A673 (cell line): Measurements from ENCODE around the gene PAPSS2.

Source experiments
- EZH2 ChIP-seq: fragments of 200-600 bp; sonication (generic); IDR thresholded peaks from 2 replicates; pipeline ENCODE4 v1.6.1; 2017; ENCODE audit warnings: borderline replicate concordance, low read depth, mild to moderate bottlenecking, mixed read lengths, antibody characterized with exemption, low read length; ENCODE audit not compliant: poor library complexity, severe bottlenecking
- TF ChIP-seq, protein P1 (sequence below): fragments of 300-800, 200-600 bp; sonication (generic); conservative IDR thresholded peaks from 2 replicates; pipeline ENCODE4 v1.5.1; 2017; ENCODE audit warnings: low read depth, mild to moderate bottlenecking, antibody characterized with exemption, low read length, moderate library complexity, mixed read lengths

GRCh38 chr10:87700031-87700796 lies 40.5 kb downstream of the PAPSS2 start:
- TF ChIP-seq, protein P1, sequence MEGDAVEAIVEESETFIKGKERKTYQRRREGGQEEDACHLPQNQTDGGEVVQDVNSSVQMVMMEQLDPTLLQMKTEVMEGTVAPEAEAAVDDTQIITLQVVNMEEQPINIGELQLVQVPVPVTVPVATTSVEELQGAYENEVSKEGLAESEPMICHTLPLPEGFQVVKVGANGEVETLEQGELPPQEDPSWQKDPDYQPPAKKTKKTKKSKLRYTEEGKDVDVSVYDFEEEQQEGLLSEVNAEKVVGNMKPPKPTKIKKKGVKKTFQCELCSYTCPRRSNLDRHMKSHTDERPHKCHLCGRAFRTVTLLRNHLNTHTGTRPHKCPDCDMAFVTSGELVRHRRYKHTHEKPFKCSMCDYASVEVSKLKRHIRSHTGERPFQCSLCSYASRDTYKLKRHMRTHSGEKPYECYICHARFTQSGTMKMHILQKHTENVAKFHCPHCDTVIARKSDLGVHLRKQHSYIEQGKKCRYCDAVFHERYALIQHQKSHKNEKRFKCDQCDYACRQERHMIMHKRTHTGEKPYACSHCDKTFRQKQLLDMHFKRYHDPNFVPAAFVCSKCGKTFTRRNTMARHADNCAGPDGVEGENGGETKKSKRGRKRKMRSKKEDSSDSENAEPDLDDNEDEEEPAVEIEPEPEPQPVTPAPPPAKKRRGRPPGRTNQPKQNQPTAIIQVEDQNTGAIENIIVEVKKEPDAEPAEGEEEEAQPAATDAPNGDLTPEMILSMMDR: no peak
- TF ChIP-seq EZH2: no peak
